Measurements from ENCODE around the gene MOV10L1. TPM values are rescaled to one million over a fixed set of nuclear protein-coding genes. Genes with fewer than 3 reads are reported as not detected.

Gene MOV10L1
- total RNA-seq, 5 donors from 2014 or later (not counting 1 experiment from before 2014, with no cell fraction given): 0.44 TPM; not detected in 4

DNA sequence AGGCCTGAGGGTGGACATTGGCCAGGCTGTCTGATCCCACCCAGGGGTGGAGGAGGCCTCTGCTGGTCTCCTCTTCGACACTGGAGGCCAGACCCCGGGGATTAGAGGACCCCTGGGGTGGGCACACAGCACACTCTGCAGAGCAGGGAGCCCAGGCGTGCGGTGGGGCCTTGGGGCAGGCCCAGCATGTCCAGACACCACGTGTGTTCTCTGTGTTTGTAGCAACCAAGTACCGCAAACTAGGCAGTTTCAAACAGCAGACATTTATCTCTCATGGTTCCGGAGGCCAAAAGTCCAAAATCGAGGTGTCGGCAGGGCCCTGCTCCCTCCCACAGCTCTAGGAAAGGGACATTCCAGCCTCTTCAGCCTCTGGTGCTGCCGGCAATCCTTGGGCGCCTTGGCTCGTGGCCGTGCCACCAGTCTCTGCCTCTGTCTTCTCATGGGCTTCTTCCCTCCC, 82.2 kb downstream of the MOV10L1 start:
- Mint-ChIP-seq H3K36me3 (no peaks in the 10 kb centered on the region), H3K9me3 (no peaks in the 10 kb centered on the region), H3K27ac (no peak overlapping the region), H3K4me1 (peaks cover 4 to 12% (median 6%) of the 10 kb centered on the region in 3 donors), H3K27me3 (peaks cover 24 to 45% of the 10 kb centered on the region in 2 donors), H3K4me3 (peak overlapping the region in 2 of 3 donors; percentile 13 to 73)
- H3K9me3 ChIP-seq: no peaks in the 10 kb centered on the region
- 86% methylated on average over 11 of the region's 13 CpGs for WGBS (ENCODE audit: insufficient coverage)
- peaks cover 0 to 6% of the 10 kb centered on the region in 2 experiments for H3K4me1 ChIP-seq (ENCODE audit: control insufficient read depth in 1 of 2, extremely low read depth in 1 of 2, insufficient read depth in 2 of 2, low read length in 2 of 2)
- no peak overlapping the region for H3K4me3 ChIP-seq (ENCODE audit: control insufficient read depth in 1 of 2, extremely low read depth in 1 of 2, low read length in 1 of 2)
- ChIA-PET POLR2A (no interaction called here), CTCF (no interaction called here)
- ATAC-seq (replicated peaks in 1 of 4) (no peak), DNase-seq (no peak)
- H3K36me3 ChIP-seq (ENCODE audit: control insufficient read depth in 2 of 2, extremely low read depth in 1 of 2, insufficient read depth in 1 of 2, low read length in 1 of 2): no peaks in the 10 kb centered on the region
- H3K27ac ChIP-seq (ENCODE audit: low read length): no peak overlapping the region
- peaks cover 4 to 64% of the 10 kb centered on the region in 2 experiments for H3K27me3 ChIP-seq (replicated peaks in 1 of 2; ENCODE audit: control insufficient read depth in 2 of 2, extremely low read depth in 1 of 2, insufficient read depth in 2 of 2, low read length in 1 of 2)

DNA sequence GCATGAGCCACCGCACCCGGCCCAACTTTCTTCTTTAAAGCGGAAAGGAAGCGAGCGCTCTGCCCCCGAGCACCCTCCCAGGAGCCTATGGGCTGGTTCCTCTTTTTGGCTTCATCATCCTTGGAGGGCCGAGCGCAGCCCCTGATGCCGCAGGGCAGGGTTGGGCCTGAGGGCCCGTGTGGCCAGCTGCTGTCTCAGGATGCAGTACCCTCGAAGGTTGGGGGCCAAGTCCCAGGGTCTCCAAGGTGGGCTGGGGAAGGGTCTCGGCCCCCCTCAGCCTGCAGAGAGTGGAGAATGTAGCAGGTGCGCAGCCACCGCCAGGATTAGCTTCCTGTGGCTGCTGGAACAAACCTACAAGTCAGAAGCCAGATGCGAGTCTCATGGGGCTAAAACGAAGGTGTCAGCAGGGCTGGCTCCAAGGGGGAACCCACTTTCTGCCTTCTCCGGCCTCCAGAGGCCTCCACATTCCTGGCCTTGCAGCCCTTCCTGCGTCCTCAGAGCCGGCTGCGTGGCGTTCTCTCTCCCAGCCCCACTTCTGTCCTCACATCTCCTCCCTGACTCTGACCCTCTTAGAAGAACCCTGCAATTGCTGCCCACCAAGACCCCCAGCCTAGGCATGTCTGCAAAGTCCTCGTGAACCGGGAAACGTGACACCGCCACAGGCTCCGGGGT, 83.6 kb downstream of the MOV10L1 start:
- ChIA-PET POLR2A (no interaction called here), CTCF (interaction anchor here in 1 of 2 donors (0.6 kb wide), 1 partner anchor 50 kb away, joined by 4 read pairs; no protein-coding TSS in a partner anchor)
- H3K4me3 ChIP-seq (ENCODE audit: control insufficient read depth in 1 of 2, extremely low read depth in 1 of 2, low read length in 1 of 2): no peak overlapping the region
- no peaks in the 10 kb centered on the region for H3K9me3 ChIP-seq
- Mint-ChIP-seq H3K4me1 (peaks cover 4 to 12% (median 6%) of the 10 kb centered on the region in 3 donors), H3K9me3 (no peaks in the 10 kb centered on the region), H3K27me3 (peaks cover 17 to 40% of the 10 kb centered on the region in 2 donors), H3K27ac (no peak overlapping the region), H3K36me3 (no peaks in the 10 kb centered on the region), H3K4me3 (no peak overlapping the region)
- peaks cover 0 to 6% of the 10 kb centered on the region in 2 experiments for H3K4me1 ChIP-seq (ENCODE audit: control insufficient read depth in 1 of 2, extremely low read depth in 1 of 2, insufficient read depth in 2 of 2, low read length in 2 of 2)
- peak in 1 of 35 experiments; percentile 29 for DNase-seq
- no peak for ATAC-seq (replicated peaks in 1 of 4)
- H3K27ac ChIP-seq (ENCODE audit: low read length): no peak overlapping the region
- no peaks in the 10 kb centered on the region for H3K36me3 ChIP-seq (ENCODE audit: control insufficient read depth in 2 of 2, extremely low read depth in 1 of 2, insufficient read depth in 1 of 2, low read length in 1 of 2)
- peaks cover 4 to 58% of the 10 kb centered on the region in 2 experiments for H3K27me3 ChIP-seq (replicated peaks in 1 of 2; ENCODE audit: control insufficient read depth in 2 of 2, extremely low read depth in 1 of 2, insufficient read depth in 2 of 2, low read length in 1 of 2)
- WGBS (ENCODE audit: insufficient coverage): 40% methylated on average over 26 of the region's 26 CpGs

DNA sequence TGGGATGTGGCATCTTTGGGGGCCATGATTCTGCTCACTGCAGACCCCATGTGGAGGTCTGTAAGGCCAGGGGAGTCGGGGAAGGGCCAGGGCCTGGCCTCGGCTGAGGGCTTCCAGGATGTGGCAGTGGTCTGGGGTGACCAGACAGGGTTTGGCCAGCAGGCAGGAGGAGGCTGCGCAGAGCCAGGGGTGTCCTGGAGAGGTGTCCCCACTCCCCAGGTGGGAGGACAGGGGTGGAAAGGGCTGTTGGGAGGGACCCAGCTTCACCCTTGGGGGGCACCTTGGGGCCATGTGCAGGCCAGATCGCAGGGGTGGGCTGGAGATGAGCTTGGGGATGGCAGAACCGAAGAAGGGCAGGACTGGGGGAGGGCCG, 84.2 kb downstream of the MOV10L1 start:
- H3K27ac Mint-ChIP-seq: no peak overlapping the region
- CTCF ChIA-PET: interaction anchor here in 1 of 2 donors (0.6 kb wide), 1 partner anchor 50 kb away, joined by 4 read pairs; no protein-coding TSS in a partner anchor

DNA sequence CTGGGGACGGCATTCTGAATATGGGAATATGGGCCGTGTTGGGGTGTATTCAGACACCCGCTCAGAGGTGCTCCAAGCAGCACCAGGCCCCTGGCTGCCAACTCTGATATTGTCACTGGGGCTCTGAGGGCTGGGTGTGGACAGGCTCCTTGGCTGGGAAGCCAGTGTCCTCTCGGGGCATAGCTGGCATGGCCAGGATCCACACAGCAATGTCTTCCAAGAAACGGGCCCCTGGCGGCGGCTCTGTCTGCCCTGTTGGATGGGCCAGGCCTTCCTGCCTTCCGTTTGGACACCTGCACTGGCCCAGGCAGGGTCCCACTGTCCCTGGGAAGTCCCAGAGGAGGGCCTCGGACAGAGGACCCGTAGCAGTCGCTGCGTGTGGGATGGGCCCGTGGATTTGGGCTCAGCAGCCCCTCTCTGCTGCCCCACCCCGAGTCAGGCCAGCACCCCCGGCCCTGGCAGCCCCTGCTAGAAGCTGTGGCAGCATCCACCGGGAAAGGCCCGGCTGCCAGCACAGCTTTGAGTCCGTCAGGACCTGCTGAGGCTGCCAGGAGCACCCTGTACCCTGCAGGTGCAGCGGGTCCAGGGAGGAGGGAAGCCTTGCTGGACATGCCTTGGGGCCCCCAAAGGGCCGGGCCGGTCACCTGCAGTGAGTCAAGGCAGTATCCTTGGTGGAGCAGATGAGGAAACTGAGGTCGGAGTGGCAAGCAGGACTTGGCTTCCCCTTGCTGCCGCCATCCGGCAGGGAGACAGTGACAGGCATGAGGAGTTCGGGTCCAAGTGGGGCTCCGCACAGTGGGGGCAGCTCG, 84.8 kb downstream of the MOV10L1 start:
- Mint-ChIP-seq H3K27ac (no peak overlapping the region), H3K4me1 (peaks cover 2 to 5% (median 2%) of the 10 kb centered on the region in 3 donors), H3K27me3 (peaks cover 9 to 32% of the 10 kb centered on the region in 2 donors), H3K9me3 (no peaks in the 10 kb centered on the region), H3K36me3 (no peaks in the 10 kb centered on the region), H3K4me3 (no peak overlapping the region)
- Histone ChIP-seq H3K27me3 (replicated peaks in 1 of 2; ENCODE audit: control insufficient read depth in 2 of 2, extremely low read depth in 1 of 2, insufficient read depth in 2 of 2, low read length in 1 of 2) (peaks cover 0 to 49% of the 10 kb centered on the region in 2 experiments), H3K9me3 (no peaks in the 10 kb centered on the region), H3K4me1 (ENCODE audit: control insufficient read depth in 1 of 2, extremely low read depth in 1 of 2, insufficient read depth in 2 of 2, low read length in 2 of 2) (peaks cover 0 to 1% of the 10 kb centered on the region in 2 experiments), H3K4me3 (ENCODE audit: control insufficient read depth in 1 of 2, extremely low read depth in 1 of 2, low read length in 1 of 2) (no peak overlapping the region), H3K27ac (ENCODE audit: low read length) (no peak overlapping the region), H3K36me3 (ENCODE audit: control insufficient read depth in 2 of 2, extremely low read depth in 1 of 2, insufficient read depth in 1 of 2, low read length in 1 of 2) (no peaks in the 10 kb centered on the region)
- ChIA-PET POLR2A (no interaction called here), CTCF (interaction anchor here in 1 of 2 donors (0.6 kb wide), 1 partner anchor 49 kb away, joined by 4 read pairs; no protein-coding TSS in a partner anchor)
- WGBS (ENCODE audit: insufficient coverage): 85% methylated on average over 27 of the region's 27 CpGs
- no peak for DNase-seq
- ATAC-seq (replicated peaks in 1 of 4): no peak

More for the DNA sequence above, 84.2 kb downstream of the MOV10L1 start:
- H3K4me3 ChIP-seq (ENCODE audit: control insufficient read depth in 1 of 2, extremely low read depth in 1 of 2, low read length in 1 of 2): no peak overlapping the region
- no peak overlapping the region for H3K27ac ChIP-seq (ENCODE audit: low read length)
- Mint-ChIP-seq H3K9me3 (no peaks in the 10 kb centered on the region), H3K4me3 (no peak overlapping the region), H3K27me3 (peaks cover 12 to 34% of the 10 kb centered on the region in 2 donors), H3K36me3 (no peaks in the 10 kb centered on the region), H3K4me1 (peaks cover 4 to 8% (median 4%) of the 10 kb centered on the region in 3 donors)
- WGBS (ENCODE audit: insufficient coverage): 81% methylated on average over 6 of the region's 6 CpGs
- H3K36me3 ChIP-seq (ENCODE audit: control insufficient read depth in 2 of 2, extremely low read depth in 1 of 2, insufficient read depth in 1 of 2, low read length in 1 of 2): no peaks in the 10 kb centered on the region
- H3K4me1 ChIP-seq (ENCODE audit: control insufficient read depth in 1 of 2, extremely low read depth in 1 of 2, insufficient read depth in 2 of 2, low read length in 2 of 2): peaks cover 0 to 6% of the 10 kb centered on the region in 2 experiments
- no peak for DNase-seq
- no peaks in the 10 kb centered on the region for H3K9me3 ChIP-seq
- H3K27me3 ChIP-seq (replicated peaks in 1 of 2; ENCODE audit: control insufficient read depth in 2 of 2, extremely low read depth in 1 of 2, insufficient read depth in 2 of 2, low read length in 1 of 2): peaks cover 3 to 54% of the 10 kb centered on the region in 2 experiments
- ATAC-seq (replicated peaks in 1 of 4): no peak
- POLR2A ChIA-PET: no interaction called here

DNA sequence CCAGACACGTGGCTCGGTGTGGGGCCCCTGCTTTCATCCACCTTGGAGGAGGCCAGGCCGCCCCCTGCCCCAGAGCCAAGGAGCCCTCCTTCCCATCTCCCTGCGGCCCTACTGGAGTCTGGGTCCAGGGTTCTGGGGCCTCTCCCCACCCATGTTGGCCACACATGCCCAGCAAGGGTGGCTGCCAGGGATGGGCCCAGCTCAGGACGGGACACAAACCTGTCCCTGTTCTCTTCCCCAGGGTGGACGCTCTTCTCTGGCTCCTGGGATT, 85.3 kb downstream of the MOV10L1 start:
- peaks cover 0 to 53% of the 10 kb centered on the region in 2 experiments for H3K27me3 ChIP-seq (replicated peaks in 1 of 2; ENCODE audit: control insufficient read depth in 2 of 2, extremely low read depth in 1 of 2, insufficient read depth in 2 of 2, low read length in 1 of 2)
- POLR2A ChIA-PET: no interaction called here
- H3K9me3 ChIP-seq: no peaks in the 10 kb centered on the region
- ATAC-seq (replicated peaks in 1 of 4): no peak
- WGBS (ENCODE audit: insufficient coverage): 91% methylated on average over 4 of the region's 6 CpGs
- Mint-ChIP-seq H3K4me3 (no peak overlapping the region), H3K27me3 (peaks cover 12 to 35% of the 10 kb centered on the region in 2 donors), H3K36me3 (no peaks in the 10 kb centered on the region), H3K27ac (no peak overlapping the region), H3K9me3 (no peaks in the 10 kb centered on the region), H3K4me1 (peaks cover 4 to 8% (median 7%) of the 10 kb centered on the region in 3 donors)
- no peak overlapping the region for H3K4me3 ChIP-seq (ENCODE audit: control insufficient read depth in 1 of 2, extremely low read depth in 1 of 2, low read length in 1 of 2)
- no peak overlapping the region for H3K27ac ChIP-seq (ENCODE audit: low read length)
- CTCF ChIA-PET: no interaction called here
- DNase-seq: no peak
- H3K36me3 ChIP-seq (ENCODE audit: control insufficient read depth in 2 of 2, extremely low read depth in 1 of 2, insufficient read depth in 1 of 2, low read length in 1 of 2): no peaks in the 10 kb centered on the region
- H3K4me1 ChIP-seq (ENCODE audit: control insufficient read depth in 1 of 2, extremely low read depth in 1 of 2, insufficient read depth in 2 of 2, low read length in 2 of 2): peaks cover 0 to 4% of the 10 kb centered on the region in 2 experiments

DNA sequence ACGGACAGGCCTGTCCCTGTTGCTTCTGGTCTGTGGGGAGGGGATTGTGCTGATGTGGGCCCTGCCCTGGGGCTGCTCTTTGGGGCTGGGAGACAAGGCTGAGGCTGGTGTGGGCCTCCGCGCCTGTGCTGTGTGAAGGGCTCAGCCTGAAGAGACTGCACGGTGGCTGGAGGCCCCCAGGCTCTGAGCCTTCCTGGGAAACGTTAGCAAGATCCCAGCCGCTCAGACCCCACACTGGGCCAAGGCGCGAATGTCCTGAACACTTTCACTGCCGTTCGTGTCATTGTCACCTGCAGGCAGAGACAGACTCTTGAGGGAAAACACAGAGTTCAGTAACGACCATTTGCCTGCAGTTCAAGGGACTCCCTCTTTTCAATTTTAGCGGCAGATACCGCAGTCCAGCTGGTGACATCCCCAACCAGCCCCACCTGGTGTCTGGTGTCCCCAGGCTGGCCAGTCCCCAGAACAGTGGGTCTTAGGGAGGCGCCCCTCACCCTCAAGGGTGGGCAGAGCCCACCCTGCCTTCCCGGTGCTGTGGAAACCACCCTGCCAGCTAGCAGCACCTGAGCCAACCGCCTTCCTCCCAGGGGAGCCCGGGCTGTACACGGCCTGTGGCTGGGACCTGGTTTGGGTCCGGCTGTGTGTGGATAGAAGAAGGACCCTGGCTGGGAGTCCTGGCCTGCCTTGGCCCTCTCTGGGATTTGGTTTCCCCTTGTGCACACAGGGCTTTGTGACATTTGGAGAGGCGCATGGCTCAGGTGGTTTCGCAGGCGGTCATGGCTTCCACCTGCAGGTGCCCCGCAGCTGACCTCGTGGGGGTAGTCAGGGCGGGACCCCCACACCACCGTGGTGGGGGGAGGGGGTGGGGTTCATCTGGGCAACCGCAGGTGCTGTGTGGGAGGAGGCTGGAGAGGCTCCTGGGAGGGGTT, 86.4 kb downstream of the MOV10L1 start:
- Mint-ChIP-seq H3K4me3 (no peak overlapping the region), H3K27me3 (peaks cover 9 to 32% of the 10 kb centered on the region in 2 donors)
- POLR2A ChIA-PET: no interaction called here

More for the DNA sequence above, 86.4 kb downstream of the MOV10L1 start:
- Histone ChIP-seq H3K27me3 (replicated peaks in 1 of 2; ENCODE audit: control insufficient read depth in 2 of 2, extremely low read depth in 1 of 2, insufficient read depth in 2 of 2, low read length in 1 of 2) (peaks cover 0 to 56% of the 10 kb centered on the region in 2 experiments), H3K27ac (ENCODE audit: low read length) (no peak overlapping the region), H3K9me3 (no peaks in the 10 kb centered on the region), H3K4me1 (ENCODE audit: control insufficient read depth in 1 of 2, extremely low read depth in 1 of 2, insufficient read depth in 2 of 2, low read length in 2 of 2) (peaks cover 0 to 4% of the 10 kb centered on the region in 2 experiments), H3K36me3 (ENCODE audit: control insufficient read depth in 2 of 2, extremely low read depth in 1 of 2, insufficient read depth in 1 of 2, low read length in 1 of 2) (no peaks in the 10 kb centered on the region), H3K4me3 (ENCODE audit: control insufficient read depth in 1 of 2, extremely low read depth in 1 of 2, low read length in 1 of 2) (no peak overlapping the region)
- ATAC-seq (replicated peaks in 1 of 4): no peak
- 79% methylated on average over 17 of the region's 27 CpGs for WGBS (ENCODE audit: insufficient coverage)
- no peaks in the 10 kb centered on the region for H3K36me3 Mint-ChIP-seq
- no peak overlapping the region for H3K27ac Mint-ChIP-seq
- no peak for DNase-seq
- peaks cover 2 to 7% (median 5%) of the 10 kb centered on the region in 3 donors for H3K4me1 Mint-ChIP-seq
- no peaks in the 10 kb centered on the region for H3K9me3 Mint-ChIP-seq
- CTCF ChIA-PET: no interaction called here
